NCI-H2029 (cell line): Measurements from ENCODE around the gene CABLES2.

Experiments used
- DNase-seq: peaks from one replicate; lab custom pipeline; 2025; lab: John Stamatoyannopoulos, UW

Gene CABLES2

GRCh38 chr20:62404112-62404665 lies 2.9 kb downstream of the CABLES2 start:
- DNase-seq, result no peak

DNA sequence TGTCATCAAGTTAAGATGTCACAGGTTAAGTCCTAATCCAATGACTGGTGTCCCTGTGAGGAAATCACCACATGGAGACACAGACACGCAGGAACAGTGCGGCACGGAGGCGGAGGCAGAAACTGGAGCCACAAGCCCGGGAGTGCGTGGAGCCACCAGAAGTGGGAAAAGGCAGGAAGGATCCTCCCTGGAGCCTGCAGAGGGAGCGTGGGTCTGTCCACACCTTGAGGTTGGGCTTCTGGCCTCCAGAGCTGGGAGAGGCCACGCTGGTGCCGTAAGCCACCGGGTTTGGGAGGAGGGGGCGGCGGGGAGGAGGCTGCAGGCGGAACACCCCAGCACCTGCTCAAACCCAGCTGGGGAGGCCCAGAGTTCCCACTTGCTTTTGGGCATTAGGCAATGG lies 3.8 kb downstream of the CABLES2 start:
- DNase-seq, result no peak

GRCh38 chr20:62402456-62403150 lies 4.5 kb downstream of the CABLES2 start:
- DNase-seq, result no peak

DNA sequence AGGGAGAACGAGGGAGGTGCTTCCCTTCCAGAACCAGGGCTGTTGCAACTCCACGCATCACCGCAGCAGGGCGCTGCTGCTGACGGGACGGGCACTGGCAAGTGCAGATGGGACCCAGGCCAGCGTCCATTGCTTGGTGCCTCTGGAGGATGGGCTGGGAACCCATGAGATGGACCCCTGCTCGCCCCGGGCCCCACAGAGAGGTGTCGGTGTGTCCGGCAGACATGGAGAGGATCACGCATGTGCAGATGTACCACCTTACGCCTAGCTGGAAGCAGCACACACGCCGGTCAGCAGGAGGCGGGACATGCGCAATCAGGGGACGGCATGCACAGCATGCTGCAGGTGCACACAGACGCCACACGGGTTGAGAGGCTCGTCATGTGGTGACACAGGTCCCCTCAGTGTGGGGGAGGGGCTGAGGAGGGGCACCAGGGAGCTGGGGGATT lies 5.7 kb downstream of the CABLES2 start:
- DNase-seq, result no peak

GRCh38 chr20:62400541-62400940 lies 6.5 kb downstream of the CABLES2 start:
- DNase-seq, result no peak

GRCh38 chr20:62400021-62400420 lies 7.1 kb downstream of the CABLES2 start:
- DNase-seq, result no peak

DNA sequence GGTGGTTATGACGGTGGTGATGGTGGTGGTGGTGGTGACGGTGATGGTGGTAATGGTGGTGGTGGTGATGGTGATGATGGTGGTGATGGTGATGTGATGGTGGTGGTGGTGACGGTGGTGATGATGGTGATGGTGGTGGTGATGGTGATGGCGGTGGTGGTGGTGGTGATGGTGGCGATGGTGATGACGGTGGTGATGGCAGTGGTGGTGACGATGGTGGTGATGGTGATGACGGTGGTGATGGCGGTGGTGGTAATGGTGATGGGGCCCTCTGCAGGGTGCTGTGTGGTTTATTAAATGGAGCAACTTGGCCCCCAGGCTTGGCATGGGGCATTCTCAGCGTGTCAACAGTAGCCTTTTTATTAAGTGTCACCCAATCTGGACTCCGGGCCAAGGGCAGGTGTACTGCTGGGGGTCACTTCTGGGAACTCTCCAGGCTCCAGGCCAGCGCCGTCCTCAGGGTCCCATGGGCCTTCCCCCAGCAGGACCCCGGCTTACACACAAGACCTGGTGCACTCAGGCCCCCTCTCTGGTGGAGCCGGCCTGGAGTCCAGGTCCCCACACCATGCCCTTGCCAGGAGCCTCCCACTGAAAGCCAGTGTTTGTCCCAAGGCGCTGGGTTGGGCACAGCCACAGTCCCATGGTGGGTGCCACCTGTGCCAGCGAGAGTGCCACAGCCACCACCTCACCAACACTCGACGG lies 8.8 kb downstream of the CABLES2 start:
- DNase-seq, result no peak

GRCh38 chr20:62396367-62397239 lies 10.5 kb downstream of the CABLES2 start:
- no peak for DNase-seq

DNA sequence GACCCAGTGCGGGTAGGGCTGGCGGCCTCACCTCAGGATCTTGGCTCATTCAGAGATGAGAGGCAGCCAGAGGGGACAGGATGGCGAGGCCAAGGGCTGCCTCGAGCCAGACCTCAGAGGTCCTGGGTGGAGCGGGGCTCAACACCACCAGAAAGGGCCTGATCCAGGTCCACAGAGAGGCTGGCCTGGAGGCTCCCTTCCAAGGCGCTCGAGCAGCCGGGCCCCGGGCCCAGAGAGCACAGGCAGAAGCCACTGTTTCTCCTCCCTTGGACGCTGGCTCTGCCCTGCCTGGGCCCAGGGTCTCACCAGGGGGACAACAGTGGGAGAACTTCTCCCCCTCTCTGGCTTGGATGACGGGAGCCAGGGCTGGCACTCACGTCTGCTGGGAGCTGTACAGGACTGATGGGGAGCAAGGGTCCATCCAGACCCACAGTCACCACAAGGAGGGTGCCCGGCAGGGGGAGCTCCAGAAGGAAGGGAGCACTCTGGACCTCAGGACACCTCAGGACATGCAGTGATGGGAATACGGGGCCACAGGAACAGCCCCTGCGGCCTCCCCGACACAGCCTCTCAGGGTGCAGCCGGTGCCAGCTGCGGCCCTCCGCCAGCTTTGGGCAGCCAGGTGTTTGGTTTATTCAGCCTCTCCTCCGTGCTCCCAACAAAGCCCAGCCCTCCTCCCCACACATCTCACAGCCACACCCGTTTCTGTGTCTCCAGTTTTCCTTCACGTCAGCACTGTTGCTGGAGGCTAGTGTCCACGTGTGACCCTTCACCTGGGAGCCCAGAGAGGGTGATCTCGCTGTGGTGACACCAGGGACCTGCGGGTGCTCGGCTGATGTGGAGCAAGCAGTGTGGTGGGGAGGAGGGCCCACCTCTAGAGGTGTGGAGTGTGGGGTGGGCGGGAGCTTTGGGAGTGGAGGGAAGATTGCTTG lies 11.5 kb downstream of the CABLES2 start:
- DNase-seq, result no peak

GRCh38 chr20:62394248-62395245 lies 12.5 kb downstream of the CABLES2 start:
- no peak for DNase-seq

DNA sequence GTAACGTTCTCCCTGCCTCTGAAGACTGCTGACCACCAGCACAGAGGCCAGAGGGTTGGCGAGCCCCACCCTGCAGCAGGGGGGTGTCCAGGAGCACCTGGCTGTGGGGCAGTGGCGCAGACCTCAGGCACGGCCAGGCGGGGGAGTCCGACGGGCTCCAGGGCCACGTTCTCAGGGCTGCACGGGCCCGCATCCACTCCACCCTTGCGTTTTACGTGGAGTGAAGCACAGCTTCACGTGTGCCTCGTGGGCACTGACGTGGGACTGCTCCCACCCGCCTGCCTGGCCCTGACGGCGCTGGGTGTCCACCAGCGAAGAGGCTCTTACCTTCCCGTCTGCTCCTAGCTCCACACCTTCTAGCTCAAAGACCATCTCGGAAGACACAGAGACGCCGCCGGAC lies 13.3 kb downstream of the CABLES2 start:
- no peak for DNase-seq

DNA sequence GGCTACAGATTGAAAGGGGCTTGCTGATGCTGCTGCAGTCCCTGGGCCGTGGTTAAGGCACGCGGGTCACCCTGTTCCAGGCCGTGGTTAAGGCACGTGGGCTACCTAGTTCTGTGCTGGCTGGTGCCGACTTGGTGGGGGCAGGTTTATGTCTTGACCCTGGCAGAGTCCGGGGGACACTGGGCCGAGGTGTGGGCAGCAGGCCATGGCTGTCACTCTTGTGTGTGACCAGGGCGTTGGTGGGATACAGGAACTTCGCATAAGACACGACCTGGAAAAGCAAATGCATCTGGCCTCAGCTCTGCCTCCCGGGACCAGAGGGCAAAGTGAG lies 13.8 kb downstream of the CABLES2 start:
- no peak for DNase-seq

DNA sequence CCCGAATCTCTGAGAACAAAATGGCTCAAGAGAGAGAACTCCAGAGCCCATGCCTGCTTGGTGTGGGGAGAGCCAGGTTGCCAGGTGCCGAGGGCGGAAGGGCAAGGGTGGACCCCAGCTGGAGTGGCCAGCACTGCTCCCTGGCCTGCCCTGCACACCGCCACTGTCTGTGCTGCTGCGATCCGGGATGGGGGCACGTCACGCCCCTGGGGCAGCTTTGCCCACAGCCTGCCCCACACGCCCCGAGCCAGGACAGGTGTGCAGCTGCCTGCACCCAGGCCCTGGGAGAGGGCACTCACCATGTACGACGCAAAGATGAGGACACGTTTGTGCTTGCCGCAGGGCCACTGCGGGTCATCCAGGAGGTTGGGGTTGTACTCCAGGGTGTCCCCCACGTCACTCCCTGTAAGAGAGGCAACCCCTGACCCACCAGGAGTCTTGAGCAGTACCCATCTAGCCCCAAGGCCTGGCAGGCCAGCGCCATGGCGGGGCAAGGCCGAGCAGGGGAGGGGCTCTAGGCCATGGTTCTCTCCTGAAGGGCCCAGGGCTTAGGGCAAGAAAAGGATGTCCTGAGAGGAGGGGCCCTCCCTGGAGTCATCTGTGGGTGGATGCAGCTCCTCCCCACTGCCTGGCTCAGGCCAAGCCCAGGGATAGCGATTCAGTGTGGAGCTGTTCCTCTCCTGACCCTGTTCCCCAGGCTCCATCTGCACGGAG lies 14.3 kb downstream of the CABLES2 start:
- no peak for DNase-seq

- no peak for DNase-seq
Measured at GRCh38 chr20:62392077-62392418, 15.0 kb downstream of the CABLES2 start.

GRCh38 chr20:62391165-62392076 lies 15.7 kb downstream of the CABLES2 start:
- DNase-seq, result no peak

- no peak for DNase-seq
Measured at GRCh38 chr20:62390317-62391164, 16.5 kb downstream of the CABLES2 start.

GRCh38 chr20:62389601-62390087 lies 17.4 kb downstream of the CABLES2 start:
- no peak for DNase-seq
